HG03354 (cell line): ENCODE measurements around the gene ATRIP.
"Not testable (repeated sequence)": the region's sequence is repeated elsewhere in the genome, so short reads cannot be mapped to it uniquely, and the experiment has no call there.

Source experiments
- ATAC-seq: cut with Tn5 transposase; IDR thresholded peaks from one replicate; pipeline ENCODE4 v1.9.1; 2021; ENCODE audit warnings: mild to moderate bottlenecking; ENCODE audit not compliant: unreplicated experiment, poor library complexity, severe bottlenecking

The ATRIP gene

GRCh38 chr3:48434591-48435222, 11.8 kb upstream of the ATRIP start:
- ATAC-seq = no peak

- no peak for ATAC-seq
Measured at GRCh38 chr3:48435223-48435595, 11.3 kb upstream of the ATRIP start.

GRCh38 chr3:48435774-48436476, 10.6 kb upstream of the ATRIP start:
- ATAC-seq = no peak

- no peak for ATAC-seq
Measured at GRCh38 chr3:48436477-48436787, 10.1 kb upstream of the ATRIP start.

GRCh38 chr3:48436855-48437254, 9.7 kb upstream of the ATRIP start:
- no peak for ATAC-seq

- ATAC-seq = no peak
Measured at GRCh38 chr3:48437812-48438211, 8.7 kb upstream of the ATRIP start.

GRCh38 chr3:48439820-48440589, 6.5 kb upstream of the ATRIP start, which contains the start of the genes CCDC51 and TMA7:
TSS of gene CCDC51 (minus strand) at chr3:48440119. CDS start at chr3:48435128, 4,991 bp downstream.
TSS of gene TMA7 (plus strand) at chr3:48440257. CDS start at chr3:48440297, 40 bp downstream.
- peak; percentile 96 for ATAC-seq

- ATAC-seq = peak; percentile 6
Measured at GRCh38 chr3:48440590-48440958, 6.0 kb upstream of the ATRIP start.

- ATAC-seq = no peak
Measured at GRCh38 chr3:48441940-48442339, 4.6 kb upstream of the ATRIP start.

- no peak for ATAC-seq
Measured at GRCh38 chr3:48445277-48445882, 1.2 kb upstream of the ATRIP start.

- ATAC-seq = no peak
Measured at GRCh38 chr3:48446043-48446424, 503 bp upstream of the ATRIP start.

GRCh38 chr3:48451270-48451669, 4.7 kb downstream of the ATRIP start:
- ATAC-seq = no peak

- ATAC-seq = no peak
Measured at GRCh38 chr3:48456456-48456855, 9.9 kb downstream of the ATRIP start.

- ATAC-seq = no peak
Measured at GRCh38 chr3:48459331-48459730, 12.8 kb downstream of the ATRIP start.

- no peak for ATAC-seq
Measured at GRCh38 chr3:48459773-48460516, 13.4 kb downstream of the ATRIP start.

- no peak for ATAC-seq
Measured at GRCh38 chr3:48460517-48460902, 14.0 kb downstream of the ATRIP start.

GRCh38 chr3:48461767-48462166, 15.2 kb downstream of the ATRIP start:
- ATAC-seq = not testable (repeated sequence)

- ATAC-seq = no peak
Measured at GRCh38 chr3:48463703-48464102, 17.2 kb downstream of the ATRIP start.

- no peak for ATAC-seq
Measured at GRCh38 chr3:48464713-48465221, 18.2 kb downstream of the ATRIP start.

GRCh38 chr3:48465237-48465530, 18.6 kb downstream of the ATRIP start:
- ATAC-seq = no peak
